NCI-H1092 (cell line): ENCODE results near the gene FSTL4.
"Not testable (repeated sequence)": the region's sequence is repeated elsewhere in the genome, so short reads cannot be mapped to it uniquely, and the experiment has no call there.

ENCODE experiments used
- DNase-seq: peaks from one replicate; lab custom pipeline; 2025; lab: John Stamatoyannopoulos, UW

FSTL4 gene

GRCh38 chr5:133456933-133457402 lies 155.4 kb downstream of the FSTL4 start:
- no peak for DNase-seq

GRCh38 chr5:133455676-133456075 lies 156.7 kb downstream of the FSTL4 start:
- no peak for DNase-seq

GRCh38 chr5:133454442-133454841 lies 157.9 kb downstream of the FSTL4 start:
- DNase-seq: no peak

GRCh38 chr5:133453831-133454230 lies 158.5 kb downstream of the FSTL4 start:
- no peak for DNase-seq

GRCh38 chr5:133453084-133453780 lies 159.1 kb downstream of the FSTL4 start:
- DNase-seq: no peak

- no peak for DNase-seq
These were observed 160.4 kb downstream of the FSTL4 start for GRCh38 chr5:133451926-133452325.

GRCh38 chr5:133450286-133450685 lies 162.1 kb downstream of the FSTL4 start:
- DNase-seq: no peak

- no peak for DNase-seq
These were observed 163.2 kb downstream of the FSTL4 start for GRCh38 chr5:133449181-133449580.

GRCh38 chr5:133446440-133446839 lies 165.9 kb downstream of the FSTL4 start:
- DNase-seq: no peak

- DNase-seq: no peak
These were observed 166.6 kb downstream of the FSTL4 start for GRCh38 chr5:133445744-133446143.

GRCh38 chr5:133445204-133445603 lies 167.1 kb downstream of the FSTL4 start:
- not testable (repeated sequence) for DNase-seq

GRCh38 chr5:133444711-133445110 lies 167.6 kb downstream of the FSTL4 start:
- DNase-seq: no peak

GRCh38 chr5:133441166-133441815 lies 171.1 kb downstream of the FSTL4 start:
- DNase-seq: no peak

GRCh38 chr5:133440467-133441115 lies 171.8 kb downstream of the FSTL4 start:
- no peak for DNase-seq

GRCh38 chr5:133439859-133440258 lies 172.5 kb downstream of the FSTL4 start:
- no peak for DNase-seq

GRCh38 chr5:133438487-133438886 lies 173.9 kb downstream of the FSTL4 start:
- no peak for DNase-seq

- no peak for DNase-seq
These were observed 178.0 kb downstream of the FSTL4 start for GRCh38 chr5:133434336-133434735.

GRCh38 chr5:133433641-133434040 lies 178.7 kb downstream of the FSTL4 start:
- DNase-seq: no peak

GRCh38 chr5:133432956-133433532 lies 179.3 kb downstream of the FSTL4 start:
- no peak for DNase-seq

GRCh38 chr5:133431326-133431865 lies 180.9 kb downstream of the FSTL4 start:
- DNase-seq: no peak

GRCh38 chr5:133430095-133430494 lies 182.2 kb downstream of the FSTL4 start:
- no peak for DNase-seq

- DNase-seq: no peak
These were observed 183.3 kb downstream of the FSTL4 start for GRCh38 chr5:133429046-133429445.
